Renal cortex interstitium (tissue), 11 donors: ENCODE results near the gene SMOC2. TPM values are rescaled to one million over a fixed set of nuclear protein-coding genes. Genes with fewer than 3 reads are reported as not detected.

Source experiments
- DNase-seq, 11 donors: peaks; one replicate each; pipeline ENCODE4 v3.0.0-alpha.2; 2013; ENCODE audit warnings: low read depth in 9 of 11, low spot score in 4 of 11; ENCODE audit errors: extremely low read depth in 1 of 11
- polyA plus RNA-seq, 3 donors: library from polyadenylated mRNA; unstranded; fragments of 120-200 nt; gene quantifications; one replicate each; pipeline ENCODE4 v1.2.1, GENCODE V29; 2013; ENCODE audit not compliant: insufficient read length in 3 of 3

Gene SMOC2
- polyA plus RNA-seq, 3 donors = 22.2 to 33.1 (median 28.5) TPM

DNA sequence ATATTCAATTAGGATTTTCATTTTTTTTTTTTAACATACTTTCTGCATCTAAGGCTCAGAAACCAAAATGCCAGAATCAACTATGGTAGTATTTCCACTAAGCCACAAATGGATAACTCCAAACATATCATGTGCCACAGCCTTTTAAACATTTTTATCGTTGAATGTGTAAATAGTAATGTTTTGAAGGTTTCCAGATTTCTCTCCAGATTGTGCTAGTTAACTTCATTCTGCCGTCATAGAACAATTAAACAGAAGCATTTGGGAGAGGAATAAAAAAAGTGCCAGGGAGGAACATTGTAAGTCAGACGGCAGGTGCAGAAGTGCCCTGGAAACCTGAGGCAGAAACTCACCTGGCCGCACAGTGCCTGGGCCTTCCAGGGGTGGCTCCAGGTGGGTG is 23.6 kb downstream of the SMOC2 start:
- DNase-seq = no peak

DNA sequence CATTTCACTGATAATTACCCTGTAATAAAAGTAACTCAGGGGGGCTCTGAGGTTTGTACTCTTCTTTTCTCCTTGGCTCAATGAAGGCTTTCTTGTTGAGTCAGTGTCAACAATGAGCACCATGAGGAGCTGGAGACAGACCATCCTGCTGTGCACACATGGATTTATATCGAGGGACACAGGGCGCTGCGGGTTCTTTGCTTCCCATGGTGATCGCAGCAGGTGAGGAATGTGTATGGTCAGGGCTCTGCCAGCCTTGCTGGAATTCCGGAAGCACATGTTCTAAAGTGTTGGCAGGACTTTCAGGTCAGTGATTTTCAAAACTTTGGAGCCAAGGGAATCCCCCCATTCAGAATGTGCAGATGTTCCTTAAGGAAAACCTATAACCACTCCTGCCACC is 27.1 kb downstream of the SMOC2 start:
- no peak for DNase-seq

DNA sequence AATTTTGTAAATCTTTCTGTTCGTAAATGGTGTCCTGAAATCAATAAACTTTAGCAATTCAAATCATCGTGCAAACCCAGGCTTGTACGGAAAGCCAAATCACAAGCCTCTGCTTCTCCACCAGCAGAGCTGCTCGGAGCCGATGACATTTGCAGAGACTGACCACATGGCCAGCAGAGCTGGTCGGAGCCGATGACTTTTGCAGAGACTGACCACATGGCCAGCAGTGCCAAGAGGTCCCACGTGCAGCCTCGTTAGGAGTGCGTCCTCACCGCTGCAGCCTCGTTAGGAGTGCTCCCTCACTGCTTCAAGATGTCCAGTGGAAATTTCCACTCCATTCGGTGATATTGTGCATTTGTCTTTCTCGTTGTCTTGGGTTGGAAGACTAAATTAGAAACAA is 28.5 kb downstream of the SMOC2 start:
- no peak for DNase-seq

DNA sequence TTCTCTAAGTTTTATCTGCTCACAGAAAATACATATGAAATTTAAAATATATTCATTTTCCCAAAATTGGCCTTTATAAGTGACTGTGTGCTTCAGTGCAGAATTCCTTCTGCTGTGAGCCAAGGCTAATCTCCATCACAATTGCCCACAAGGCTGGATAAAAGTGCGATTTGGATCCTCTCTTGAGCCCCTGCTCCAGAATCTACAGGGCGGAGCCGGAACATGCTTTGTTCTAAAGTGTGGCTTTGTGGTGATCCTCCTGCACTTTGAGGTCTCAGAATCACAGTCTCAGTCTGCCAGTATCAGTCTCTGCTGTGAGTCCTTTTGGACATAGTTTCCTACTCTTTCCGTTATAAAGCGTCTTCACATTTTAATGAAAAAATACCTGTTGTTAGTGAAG is 28.9 kb downstream of the SMOC2 start:
- DNase-seq = no peak

DNA sequence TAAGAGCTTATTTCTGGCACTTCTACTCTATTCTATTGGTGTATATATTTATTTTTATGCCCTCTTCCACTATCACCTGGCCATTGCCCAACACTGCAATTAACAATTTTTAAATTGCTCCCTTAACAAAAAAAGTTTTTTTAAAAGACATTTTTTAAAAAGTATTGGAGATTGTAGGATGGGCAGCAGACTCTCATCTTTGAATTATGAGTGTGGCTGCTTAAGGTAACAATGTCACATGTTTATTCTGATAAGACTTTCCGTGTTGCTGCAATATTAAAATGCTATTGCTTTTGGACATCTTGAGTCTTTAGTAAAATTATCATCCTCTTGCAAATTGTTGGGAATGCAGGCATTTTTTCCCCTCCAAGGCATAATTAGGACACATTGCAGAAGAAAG is 31.4 kb downstream of the SMOC2 start:
- DNase-seq = no peak

DNA sequence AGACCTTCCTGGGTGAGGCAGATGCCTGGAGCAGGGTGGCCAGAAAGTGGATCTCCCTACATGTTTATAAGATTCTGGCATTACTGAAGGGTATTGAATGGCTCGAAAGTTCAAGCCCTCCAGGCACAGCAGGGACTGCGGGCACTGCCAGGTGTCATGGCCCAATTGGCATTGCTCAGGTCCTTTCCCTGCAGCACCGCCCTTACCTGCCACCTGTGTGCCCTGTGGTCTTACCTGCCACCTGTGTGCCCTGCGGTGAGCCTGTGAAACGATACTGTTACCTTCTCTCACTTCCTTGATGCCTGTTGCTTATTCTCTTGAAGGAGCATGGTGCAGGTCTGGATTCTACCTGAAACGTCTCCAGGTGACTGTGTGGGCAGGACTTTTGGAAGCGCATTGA is 32.2 kb downstream of the SMOC2 start:
- DNase-seq = no peak

DNA sequence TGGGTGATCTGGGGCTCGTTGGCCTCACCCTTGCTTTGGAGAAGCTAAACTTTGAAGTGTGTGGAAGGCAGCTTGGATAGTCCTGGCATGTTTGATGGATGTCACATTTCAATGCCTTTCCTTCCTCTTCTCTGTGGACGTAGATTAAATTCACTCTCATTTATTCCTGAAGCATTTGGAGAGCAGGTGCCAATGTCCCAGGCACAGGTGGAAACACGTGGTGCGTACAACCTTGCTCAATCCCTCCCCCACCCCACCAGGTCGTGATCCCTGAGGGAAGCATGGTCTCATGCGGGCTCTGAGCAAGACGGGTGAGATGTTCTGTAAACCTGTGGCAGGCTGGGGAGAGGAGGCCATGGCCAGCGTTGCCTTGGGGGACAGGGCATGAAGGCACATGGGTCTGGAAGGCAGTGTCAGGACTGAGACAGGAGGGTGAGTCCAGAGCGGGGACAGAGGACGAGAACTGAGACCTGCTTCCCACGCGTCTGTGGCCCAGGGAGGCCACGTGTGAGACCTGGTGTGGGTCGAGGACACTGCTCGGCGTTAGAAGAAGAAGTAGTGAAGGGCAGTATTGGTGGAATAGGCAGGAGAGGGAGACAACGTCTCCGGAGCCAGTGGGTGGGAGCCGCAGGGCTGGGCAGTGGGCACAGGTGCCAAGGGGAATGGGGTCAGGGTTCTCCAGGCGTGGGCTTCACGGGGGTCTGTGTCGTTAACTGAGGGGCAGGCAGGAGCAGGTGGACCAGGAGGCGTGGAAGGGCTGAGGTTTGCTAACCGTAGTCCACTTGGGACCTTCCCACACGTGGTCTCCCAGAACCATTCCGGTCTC is 34.4 kb downstream of the SMOC2 start:
- DNase-seq = no peak

DNA sequence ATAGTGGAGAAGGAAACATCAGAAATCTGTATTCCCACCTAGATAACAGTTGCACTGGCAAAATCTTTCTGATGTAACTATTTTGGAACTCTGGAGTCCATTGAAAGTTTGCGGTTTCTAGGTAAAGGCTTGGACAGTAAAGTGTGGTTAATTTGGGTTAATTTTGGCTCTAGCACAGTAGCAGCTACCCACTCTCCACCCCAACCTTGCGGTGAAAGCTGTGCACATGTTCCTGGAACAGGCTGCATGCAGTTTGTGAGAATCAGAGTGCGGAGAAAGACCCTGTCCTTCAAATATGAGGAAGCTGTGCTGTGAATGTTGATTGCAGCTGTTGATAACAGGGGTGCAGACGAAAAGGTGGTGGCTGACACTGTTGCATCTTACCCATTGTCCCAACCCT is 38.4 kb downstream of the SMOC2 start:
- no peak for DNase-seq

DNA sequence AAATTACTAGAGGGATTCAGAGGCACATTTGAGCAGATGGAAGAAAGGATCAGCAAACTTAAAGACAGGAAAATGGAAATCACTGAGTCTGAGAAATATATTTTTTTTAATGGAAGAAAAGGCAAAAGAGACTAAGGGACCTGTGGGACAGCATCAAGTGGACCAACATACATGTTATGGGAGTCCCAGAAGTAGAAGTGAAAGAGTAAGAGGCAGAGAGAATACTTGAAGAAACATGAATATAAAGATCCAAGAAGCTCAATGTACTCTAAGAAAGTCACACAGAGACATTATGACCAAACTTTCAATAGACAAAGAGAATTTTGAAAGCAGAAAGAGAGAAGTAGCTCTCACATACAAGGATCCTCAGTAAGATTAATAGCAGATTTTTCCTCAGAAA is 39.5 kb downstream of the SMOC2 start:
- DNase-seq = no peak

DNA sequence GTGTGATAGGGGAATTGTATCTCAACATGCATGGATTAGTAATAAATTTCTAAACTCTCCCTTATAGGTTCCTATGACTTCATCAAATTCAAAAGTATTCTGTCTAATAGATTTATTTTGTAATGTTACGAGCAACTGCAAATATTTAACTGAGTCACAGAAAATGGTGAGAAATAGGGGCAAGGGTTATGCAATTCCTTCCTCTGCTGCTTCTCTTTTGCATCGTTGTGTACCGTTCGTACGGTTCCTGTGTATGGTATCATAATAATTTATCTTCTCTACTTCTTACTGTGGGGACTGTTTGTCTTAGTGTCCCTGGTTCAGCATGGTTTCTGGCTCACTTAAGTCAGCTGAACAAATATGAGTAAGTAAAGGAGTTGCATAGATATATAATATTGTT is 44.8 kb downstream of the SMOC2 start:
- DNase-seq = no peak

DNA sequence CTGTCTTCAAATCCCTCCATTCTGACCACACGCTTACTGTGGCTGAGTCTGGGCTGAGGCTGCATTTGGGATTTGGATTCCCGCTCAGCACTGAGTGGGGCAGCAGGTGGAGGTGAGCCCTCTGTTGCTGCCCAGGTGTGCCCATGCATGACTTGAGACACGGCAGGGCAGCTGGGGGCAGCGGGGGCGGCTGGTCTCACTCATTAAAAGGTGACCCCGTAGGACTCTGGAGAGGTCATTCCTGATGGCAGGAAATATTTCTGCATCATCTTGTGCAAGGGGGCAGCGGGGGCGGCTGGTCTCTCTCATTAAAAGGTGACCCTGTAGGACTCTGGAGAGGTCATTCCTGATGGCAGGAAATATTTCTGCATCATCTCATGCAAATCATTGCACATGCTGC is 49.8 kb downstream of the SMOC2 start:
- no peak for DNase-seq

DNA sequence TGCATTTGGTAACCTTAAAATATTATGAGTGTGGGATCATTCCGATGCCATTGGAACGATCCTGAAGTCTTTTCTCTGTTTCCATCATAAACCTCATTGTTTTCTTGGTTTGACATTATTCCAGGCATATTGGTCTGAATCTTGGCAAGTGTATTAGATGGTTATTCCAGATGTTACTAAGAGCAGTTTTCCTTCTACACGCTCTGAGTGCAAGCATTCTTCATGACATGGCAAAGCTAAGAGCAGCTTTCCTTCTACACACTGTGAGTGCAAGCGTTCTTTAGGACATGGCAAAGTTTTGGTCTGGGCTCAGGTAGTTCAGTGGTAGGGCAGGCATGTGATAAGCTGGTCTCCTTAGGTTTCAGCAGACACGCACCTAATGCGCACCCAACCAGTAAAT is 53.0 kb downstream of the SMOC2 start:
- no peak for DNase-seq

DNA sequence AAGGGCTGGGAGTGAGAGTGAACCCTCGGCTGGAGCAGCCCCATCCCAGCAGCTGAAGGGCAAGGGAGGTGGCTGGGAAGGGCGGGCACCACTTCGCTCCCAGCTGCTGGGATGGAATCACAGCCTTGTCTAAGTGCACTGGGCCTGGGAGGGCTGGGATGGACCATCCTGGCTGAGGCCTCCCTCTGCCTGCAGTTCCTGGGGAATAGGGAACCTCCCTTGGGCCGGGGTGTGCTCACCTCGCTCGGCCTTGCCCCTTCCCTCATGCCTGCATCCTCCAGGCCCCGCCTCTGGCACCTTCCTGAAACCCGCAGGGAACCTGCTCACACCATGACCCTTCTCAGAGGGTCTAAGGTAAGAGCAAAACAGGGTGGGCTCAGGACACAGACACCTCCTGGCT is 53.7 kb downstream of the SMOC2 start:
- DNase-seq = no peak

DNA sequence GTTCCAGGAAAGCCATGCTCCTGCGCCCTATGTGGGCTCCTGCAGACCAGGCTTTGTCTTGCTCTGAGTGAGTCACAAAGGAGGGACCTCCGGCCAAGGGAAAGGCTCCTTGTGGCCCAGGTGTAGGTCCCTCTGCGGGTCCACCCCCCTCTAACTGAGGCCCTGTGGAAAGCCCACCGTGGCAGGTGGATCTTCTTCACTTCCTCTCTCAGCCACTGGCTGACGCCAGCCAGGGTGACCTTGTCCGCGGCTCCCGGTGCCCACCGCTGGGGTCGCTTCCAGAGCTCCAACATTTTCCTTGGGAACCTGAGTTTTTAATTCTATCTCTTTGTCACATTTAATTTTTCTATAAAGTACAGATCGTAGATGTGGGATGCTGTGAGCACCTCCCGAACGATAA is 54.1 kb downstream of the SMOC2 start:
- no peak for DNase-seq

DNA sequence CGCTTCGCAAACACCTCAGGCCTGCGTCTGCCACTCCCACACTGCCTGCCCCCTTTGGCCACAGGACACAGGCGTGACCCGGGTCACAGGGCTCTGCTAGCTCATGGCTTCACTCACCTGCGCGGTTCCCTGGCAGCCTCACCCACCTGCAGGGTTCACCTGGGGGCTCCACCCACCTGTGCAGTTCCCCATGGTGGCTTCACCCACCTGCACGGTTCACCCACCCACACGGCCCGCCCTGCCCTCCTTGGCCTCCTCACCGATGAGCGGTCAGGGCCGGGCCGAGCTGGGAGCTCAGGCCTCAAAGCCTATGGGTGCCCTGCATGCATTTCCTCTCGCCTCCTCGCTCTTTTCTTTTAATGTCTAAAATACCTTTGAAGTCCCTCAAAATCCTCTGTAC is 54.7 kb downstream of the SMOC2 start:
- DNase-seq = no peak

DNA sequence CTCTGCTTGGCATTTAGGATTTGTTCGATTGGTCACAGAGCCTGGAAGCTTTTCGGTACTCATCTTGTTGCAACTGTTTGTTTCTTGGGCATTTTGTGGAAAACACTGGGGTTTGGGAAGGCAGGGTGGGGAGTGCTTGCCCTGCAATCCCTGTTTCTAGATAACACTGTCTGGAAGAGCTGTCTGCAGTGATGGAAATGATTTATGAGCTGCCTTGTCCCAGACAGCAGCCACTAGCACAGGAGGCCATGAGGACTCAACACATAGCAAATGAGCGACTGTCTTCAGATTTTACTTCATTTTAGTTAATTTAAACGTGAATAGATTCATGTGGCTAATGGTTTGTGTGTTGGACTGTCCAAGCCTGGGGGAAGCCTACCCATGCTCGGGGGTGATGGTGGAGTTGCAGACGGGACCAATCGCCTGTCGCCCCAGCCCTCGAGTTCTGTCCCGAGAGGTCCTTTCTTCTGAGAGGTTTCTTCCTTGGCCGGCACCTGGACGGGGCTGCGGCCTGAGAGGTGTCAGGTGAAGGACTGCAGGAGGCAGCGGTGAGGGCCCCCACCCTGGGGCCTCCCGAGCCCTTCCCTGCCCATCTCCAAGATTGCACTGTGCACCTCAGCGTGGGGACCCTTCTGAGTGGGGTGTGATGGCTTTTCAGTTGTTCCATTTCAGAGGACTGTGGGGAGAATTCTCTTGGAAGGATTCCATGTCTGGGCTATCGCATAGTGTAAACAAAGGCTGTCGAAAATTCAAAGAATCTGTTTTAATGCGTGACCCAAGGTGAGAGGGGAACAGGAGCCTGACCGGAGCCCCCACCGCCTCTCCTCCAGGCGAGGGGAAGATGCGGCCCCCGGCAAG is 55.4 kb downstream of the SMOC2 start:
- DNase-seq = no peak

DNA sequence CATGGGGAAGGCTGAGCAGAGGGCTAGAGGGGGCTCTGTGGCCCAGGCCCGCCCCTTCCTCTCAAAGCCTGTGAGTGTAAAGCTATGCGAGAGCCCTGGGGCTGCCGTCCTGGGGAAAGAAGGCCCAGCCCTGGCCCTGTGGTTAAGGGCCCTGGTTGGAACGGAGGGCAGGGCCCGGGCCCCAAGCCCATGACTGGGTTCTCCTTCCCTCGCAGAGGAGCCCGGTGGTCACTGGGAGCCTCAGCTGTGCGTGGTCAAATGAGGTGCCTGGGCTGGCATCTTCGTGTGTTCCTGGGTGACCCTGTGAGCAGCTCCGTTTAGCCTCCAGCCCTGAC is 56.0 kb downstream of the SMOC2 start:
- DNase-seq = no peak

DNA sequence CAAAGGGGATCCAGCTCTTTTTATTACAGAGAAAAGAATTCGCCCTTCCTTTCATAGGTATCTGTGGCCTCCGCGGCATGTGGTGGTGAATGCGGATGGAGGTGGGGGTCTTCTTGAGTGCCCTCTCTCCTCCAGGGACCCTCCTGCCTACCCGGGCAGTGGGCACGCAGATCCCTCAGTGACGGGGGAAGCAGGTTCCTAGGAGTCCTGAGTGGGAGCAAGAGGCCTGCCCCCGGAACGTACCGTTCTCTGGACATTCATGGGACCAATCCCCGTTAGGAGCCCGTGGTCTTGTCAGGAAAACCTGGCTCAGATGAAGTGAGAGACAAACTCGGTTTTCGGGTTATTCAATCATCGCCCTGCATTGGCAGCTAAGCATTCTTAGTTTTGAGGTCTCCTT is 56.4 kb downstream of the SMOC2 start:
- DNase-seq = no peak

DNA sequence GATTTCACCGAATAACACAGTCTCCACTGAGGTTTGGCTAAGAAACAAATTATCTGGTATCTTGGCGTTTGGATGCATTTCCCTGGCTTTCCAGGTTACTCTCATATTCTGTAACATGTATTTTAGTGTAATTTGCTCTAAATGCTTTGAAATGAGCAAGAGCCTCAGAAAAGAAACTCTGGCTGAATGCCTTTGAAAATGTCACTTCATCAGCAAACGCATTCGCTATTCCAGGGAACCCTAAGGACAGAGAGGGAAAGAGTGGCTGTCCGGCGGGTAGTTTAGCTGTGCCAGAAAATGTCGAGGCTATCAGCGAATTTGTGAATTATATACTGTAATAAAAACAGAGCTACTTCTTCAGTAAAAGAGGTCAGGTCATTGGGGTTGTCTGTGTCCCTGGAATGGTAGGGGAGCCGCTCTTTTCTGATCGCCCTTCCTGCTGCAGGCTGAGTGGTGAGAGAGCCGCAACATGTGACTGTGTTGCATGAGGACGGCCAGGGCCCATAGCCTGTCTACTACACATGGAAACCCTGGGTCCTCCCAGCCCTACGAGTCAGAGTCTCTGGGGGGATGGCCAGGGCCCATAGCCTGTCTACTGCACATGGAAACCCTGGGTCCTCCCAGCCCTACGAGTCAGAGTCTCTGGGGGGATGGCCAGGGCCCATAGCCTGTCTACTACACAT is 57.3 kb downstream of the SMOC2 start:
- DNase-seq = no peak

DNA sequence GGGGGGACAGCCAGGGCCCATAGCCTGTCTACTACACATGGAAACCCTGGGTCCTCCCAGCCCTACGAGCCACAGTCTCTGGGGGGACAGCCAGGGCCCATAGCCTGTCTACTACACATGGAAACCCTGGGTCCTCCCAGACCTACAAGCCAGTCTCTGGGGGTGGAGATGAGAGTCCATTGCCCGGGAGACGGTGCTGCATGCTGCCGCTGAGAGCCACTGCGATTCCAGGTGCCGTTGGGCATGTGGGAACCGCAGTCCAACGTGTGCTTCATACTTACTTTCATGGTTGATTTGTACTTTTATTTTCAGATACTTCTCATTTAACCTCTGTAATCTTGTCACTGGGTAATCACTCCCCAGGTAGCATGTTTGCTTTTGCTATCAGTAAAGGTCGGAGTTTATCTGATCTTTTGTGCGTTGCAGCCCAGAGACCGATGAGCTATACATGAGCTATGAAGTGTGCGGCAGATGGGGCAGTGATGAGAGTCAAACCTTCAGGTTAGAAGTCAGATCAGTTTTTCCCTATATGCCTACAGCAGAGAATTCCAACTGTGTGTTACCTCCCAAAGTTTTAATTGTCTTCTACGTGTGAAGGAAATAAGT is 58.2 kb downstream of the SMOC2 start:
- no peak for DNase-seq
